GM12872 (cell line): Measurements from ENCODE around the gene KCTD10.

Experiments
- CTCF ChIP-seq: IDR thresholded peaks from 3 replicates; pipeline ENCODE4 v1.5.1; 2011; ENCODE audit warnings: low read depth, mild to moderate bottlenecking, low read length, moderate library complexity; ENCODE audit not compliant: insufficient read depth

The KCTD10 gene

GRCh38 chr12:109493938-109494337 is 16.8 kb upstream of the KCTD10 start:
- no peak for TF ChIP-seq CTCF

GRCh38 chr12:109493090-109493489 is 16.0 kb upstream of the KCTD10 start:
- no peak for TF ChIP-seq CTCF

GRCh38 chr12:109492371-109492770 is 15.3 kb upstream of the KCTD10 start:
- no peak for TF ChIP-seq CTCF

- no peak for TF ChIP-seq CTCF
Measured at GRCh38 chr12:109491671-109492070, 14.6 kb upstream of the KCTD10 start.

- no peak for TF ChIP-seq CTCF
Measured at GRCh38 chr12:109489955-109490565, 13.0 kb upstream of the KCTD10 start.

- TF ChIP-seq CTCF, result no peak
Measured at GRCh38 chr12:109489016-109489954, 12.2 kb upstream of the KCTD10 start.

- no peak for TF ChIP-seq CTCF
Measured at GRCh38 chr12:109488051-109488665, 11.1 kb upstream of the KCTD10 start.
